Measurements from ENCODE around the gene TUG1. TPM values are rescaled to one million over a fixed set of nuclear protein-coding genes. Genes with fewer than 3 reads are reported as not detected.
A peak's percentile ranks its signal among the peaks of the same experiment; 100 is the strongest.

The TUG1 gene
- total and polyA plus RNA-seq, 7 donors: 10.9 to 38.5 (median 26.4) TPM

- DNase-seq: no peak
- whole genome bisulfite sequencing, 3 donors: 90 to 93% (median 92%) methylated on average over 10 of the region's 10 CpGs
- peaks cover 18 to 92% of the 10 kb centered on the region in 2 donors for H3K36me3 ChIP-seq (ENCODE audit: insufficient read depth in 1 of 2, low read depth in 1 of 2)
- TF ChIP-seq CTCF (IDR thresholded peaks at IDR 0.05): no peak
- H3K4me3 ChIP-seq: no peak overlapping the region
- no peaks in the 10 kb centered on the region for H3K9me3 ChIP-seq
- ATAC-seq: no peak
- intact Hi-C loops (cut with DNase I): no loop called here
- no peaks in the 10 kb centered on the region for H3K27me3 ChIP-seq (ENCODE audit: insufficient read depth in 3 of 3, low read length in 2 of 3)
- H3K27ac ChIP-seq: no peak overlapping the region
- H3K4me1 ChIP-seq: no peaks in the 10 kb centered on the region
These were observed 41.3 kb upstream of the TUG1 start for GRCh38 chr22:30927806-30928205.

- Histone ChIP-seq H3K27ac (no peak overlapping the region), H3K27me3 (ENCODE audit: insufficient read depth in 3 of 3, low read length in 2 of 3) (no peaks in the 10 kb centered on the region), H3K36me3 (ENCODE audit: insufficient read depth in 1 of 2, low read depth in 1 of 2) (peaks cover 18 to 97% of the 10 kb centered on the region in 2 donors), H3K9me3 (no peaks in the 10 kb centered on the region), H3K4me3 (no peak overlapping the region), H3K4me1 (no peaks in the 10 kb centered on the region)
- intact Hi-C loops (cut with DNase I): no loop called here
- ATAC-seq: no peak
- 88 to 97% (median 93%) methylated on average over 6 of the region's 6 CpGs for WGBS, 3 donors
- DNase-seq: no peak
- TF ChIP-seq CTCF (IDR thresholded peaks at IDR 0.05): no peak
These were observed 40.7 kb upstream of the TUG1 start for GRCh38 chr22:30928401-30928800.

GRCh38 chr22:30930228-30930627 lies 38.8 kb upstream of the TUG1 start:
- Histone ChIP-seq H3K4me1 (no peaks in the 10 kb centered on the region), H3K4me3 (no peak overlapping the region), H3K36me3 (ENCODE audit: insufficient read depth in 1 of 2, low read depth in 1 of 2) (peaks cover 21 to 99% of the 10 kb centered on the region in 2 donors), H3K27ac (no peak overlapping the region), H3K9me3 (no peaks in the 10 kb centered on the region), H3K27me3 (ENCODE audit: insufficient read depth in 3 of 3, low read length in 2 of 3) (no peaks in the 10 kb centered on the region)
- 87 to 88% (median 87%) methylated on average over 3 of the region's 3 CpGs for WGBS, 3 donors
- intact Hi-C loops (cut with DNase I): no loop called here
- ATAC-seq (no peak), DNase-seq (no peak)
- TF ChIP-seq CTCF (IDR thresholded peaks at IDR 0.05): no peak

GRCh38 chr22:30931541-30932300 lies 37.3 kb upstream of the TUG1 start:
- H3K36me3 ChIP-seq (ENCODE audit: insufficient read depth in 1 of 2, low read depth in 1 of 2): peaks cover 21 to 100% of the 10 kb centered on the region in 2 donors
- no peak for TF ChIP-seq CTCF (IDR thresholded peaks at IDR 0.05)
- ATAC-seq (peak in 1 of 4 donors; percentile 19), DNase-seq (no peak)
- H3K4me3 ChIP-seq: no peak overlapping the region
- no peaks in the 10 kb centered on the region for H3K27me3 ChIP-seq (ENCODE audit: insufficient read depth in 3 of 3, low read length in 2 of 3)
- intact Hi-C loops (cut with DNase I): no loop called here
- no peaks in the 10 kb centered on the region for H3K4me1 ChIP-seq
- H3K27ac ChIP-seq: no peak overlapping the region
- no peaks in the 10 kb centered on the region for H3K9me3 ChIP-seq
- 89 to 98% (median 95%) methylated on average over 4 of the region's 4 CpGs for WGBS, 3 donors

GRCh38 chr22:30932661-30933060 lies 36.4 kb upstream of the TUG1 start:
- DNase-seq (no peak), ATAC-seq (no peak)
- H3K36me3 ChIP-seq (ENCODE audit: insufficient read depth in 1 of 2, low read depth in 1 of 2): peaks cover 20 to 100% of the 10 kb centered on the region in 2 donors
- H3K4me3 ChIP-seq: no peak overlapping the region
- H3K27me3 ChIP-seq (ENCODE audit: insufficient read depth in 3 of 3, low read length in 2 of 3): no peaks in the 10 kb centered on the region
- H3K27ac ChIP-seq: no peak overlapping the region
- H3K9me3 ChIP-seq: no peaks in the 10 kb centered on the region
- H3K4me1 ChIP-seq: no peaks in the 10 kb centered on the region
- 92 to 97% (median 95%) methylated on average over 16 of the region's 16 CpGs for WGBS, 3 donors
- intact Hi-C loops (cut with DNase I): no loop called here
- TF ChIP-seq CTCF (IDR thresholded peaks at IDR 0.05): no peak
